Middle frontal gyrus (tissue), 1 donor: ENCODE data around the gene TMEM51.

Experiments
- DNase-seq: peaks from one replicate; pipeline ENCODE4 v3.0.0-alpha.2; 2015; ENCODE audit warnings: low spot score; ENCODE audit errors: extremely low spot score

Gene TMEM51

DNA sequence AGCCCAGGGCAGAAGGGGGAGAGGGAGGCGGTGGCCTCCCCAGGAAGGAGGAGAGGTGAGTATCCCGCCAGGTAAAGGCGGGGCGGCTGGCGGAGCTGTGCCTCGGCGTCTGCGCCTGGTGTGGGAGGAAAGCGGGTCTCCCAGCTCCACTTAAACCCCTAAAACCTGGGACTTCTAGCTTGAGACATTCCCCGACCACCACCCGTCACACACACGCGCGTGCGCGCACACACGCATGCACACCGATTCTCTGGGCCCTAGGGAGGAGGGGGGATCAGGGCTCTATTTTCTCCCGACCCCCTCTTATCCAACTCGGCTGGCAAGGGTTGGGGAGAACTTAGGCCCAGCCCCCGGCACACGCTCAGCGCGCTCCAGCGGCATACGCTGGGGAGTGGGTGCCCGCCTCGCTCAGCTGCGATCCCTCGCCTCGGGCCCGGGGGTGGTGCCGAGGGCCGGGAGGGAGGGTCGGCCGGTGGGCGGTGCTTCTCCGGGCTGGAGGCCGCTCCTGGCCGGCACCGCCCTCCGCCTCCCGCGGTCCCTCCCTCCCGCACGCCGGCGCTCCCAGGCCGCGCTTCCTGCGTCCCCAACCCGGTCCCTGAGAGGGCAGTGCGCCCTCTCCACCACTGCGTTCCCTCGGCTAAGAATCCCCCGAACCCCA, at the start of gene TMEM51:
TMEM51 (plus strand) TSS at position 564 of the 658 bp plus-strand sequence. CDS start 61,341 bp downstream, outside the sequence.
- no peak for DNase-seq

DNA sequence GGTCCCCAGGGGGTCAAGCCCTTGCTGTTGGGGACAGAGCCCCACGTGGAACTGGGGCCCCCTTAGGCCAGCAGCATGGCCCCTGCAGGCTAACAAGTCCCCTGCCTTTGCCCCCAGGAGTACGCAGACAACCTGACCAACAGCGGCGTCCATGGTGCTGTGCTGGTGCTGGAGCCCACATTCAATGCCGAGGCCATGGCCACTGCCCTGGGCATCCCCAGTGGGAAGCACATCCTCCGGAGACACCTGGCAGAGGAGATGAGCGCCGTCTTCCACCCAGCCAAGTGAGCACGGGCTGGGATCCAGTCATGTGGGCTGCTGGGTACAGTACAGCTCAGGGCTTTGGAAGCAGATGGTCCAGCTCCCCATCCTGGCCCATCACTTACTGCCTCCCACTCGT, 49.6 kb upstream of the TMEM51 start:
- DNase-seq: no peak

DNA sequence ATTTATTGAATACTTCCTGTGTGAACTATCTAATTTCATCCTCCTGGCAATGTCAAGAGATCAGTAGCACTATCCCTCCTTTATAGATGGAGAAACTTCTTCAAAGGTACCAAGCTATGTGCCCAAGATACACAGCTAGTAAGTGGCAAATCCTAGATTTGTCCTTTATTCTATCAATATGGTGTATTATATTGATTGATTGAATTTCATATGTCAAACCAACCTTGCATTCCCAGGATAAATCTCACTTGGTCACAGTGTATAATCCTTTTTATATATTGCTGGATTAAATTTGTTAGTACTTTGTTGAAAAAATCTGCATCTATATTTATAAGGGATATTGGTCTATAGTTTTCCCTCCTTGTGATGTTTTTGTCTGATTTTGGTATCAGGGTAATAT, 48.8 kb upstream of the TMEM51 start:
- DNase-seq: no peak

- DNase-seq: no peak
Observed at GRCh38 chr1:15106608-15107007, 46.9 kb upstream of the TMEM51 start.

DNA sequence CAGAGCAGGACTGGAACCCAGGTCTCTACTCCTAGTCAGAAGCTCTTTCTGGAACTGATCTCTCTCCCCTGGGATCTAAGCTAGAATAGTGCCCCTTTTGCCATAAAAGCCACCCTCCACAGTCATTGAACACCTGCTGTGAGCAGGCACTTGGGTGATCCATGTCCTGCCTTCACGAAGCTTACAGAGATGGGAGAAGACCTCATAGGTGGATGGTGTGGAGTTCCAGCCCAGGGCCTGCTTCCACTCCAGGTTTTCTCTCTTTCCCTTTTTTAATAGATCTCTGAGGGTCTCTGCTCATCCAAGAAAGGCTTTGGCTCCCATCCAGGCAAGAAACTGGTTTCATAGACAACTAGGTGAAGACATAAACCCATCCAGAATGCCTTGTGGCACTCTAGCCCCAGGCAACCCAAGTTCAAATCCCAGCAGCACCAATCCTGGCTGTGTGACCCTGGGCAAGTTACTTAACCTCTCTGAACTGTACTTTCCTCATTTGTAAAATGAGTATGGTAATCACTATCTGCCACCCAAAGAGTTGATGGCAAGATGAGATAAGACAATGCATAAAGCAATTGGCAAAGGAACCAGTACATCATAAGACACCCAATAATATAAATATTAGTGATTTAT, 46.4 kb upstream of the TMEM51 start:
- no peak for DNase-seq

- no peak for DNase-seq
Observed at GRCh38 chr1:15107911-15108310, 45.6 kb upstream of the TMEM51 start.

DNA sequence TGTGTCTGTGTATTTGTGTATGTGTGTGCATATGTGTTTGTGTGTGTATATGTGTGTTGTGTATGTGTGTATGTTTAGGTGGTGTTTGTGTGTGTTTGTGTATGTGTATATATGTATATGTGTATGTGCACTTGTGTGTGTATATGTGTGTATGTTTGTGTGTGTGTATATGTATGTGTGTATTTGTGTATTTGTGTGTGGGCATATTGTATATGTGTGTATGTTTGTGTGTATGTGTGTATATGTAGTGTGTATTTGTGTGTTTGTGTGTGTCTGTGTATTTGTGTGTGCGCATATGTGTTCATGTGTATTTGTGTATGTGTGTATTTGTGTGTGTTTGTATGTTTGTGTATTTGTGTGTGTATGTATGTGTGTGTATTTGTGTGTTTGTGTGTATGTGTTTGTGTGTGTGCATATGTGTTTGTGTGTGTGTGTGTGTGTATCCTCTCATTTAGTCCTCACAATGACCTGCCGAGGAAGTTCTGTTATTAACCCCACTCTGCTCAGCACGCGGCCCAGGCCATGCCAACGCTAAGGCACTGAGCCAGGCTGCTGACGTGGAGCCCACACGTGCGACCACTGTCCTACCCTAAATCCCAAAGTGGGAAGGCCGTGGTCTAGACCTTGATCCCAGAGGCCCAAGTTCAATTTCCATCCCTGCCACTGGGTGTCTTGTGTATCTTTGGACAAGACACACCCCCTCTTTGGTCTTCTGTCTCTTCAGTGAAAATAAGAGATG, 43.2 kb upstream of the TMEM51 start:
- no peak for DNase-seq

DNA sequence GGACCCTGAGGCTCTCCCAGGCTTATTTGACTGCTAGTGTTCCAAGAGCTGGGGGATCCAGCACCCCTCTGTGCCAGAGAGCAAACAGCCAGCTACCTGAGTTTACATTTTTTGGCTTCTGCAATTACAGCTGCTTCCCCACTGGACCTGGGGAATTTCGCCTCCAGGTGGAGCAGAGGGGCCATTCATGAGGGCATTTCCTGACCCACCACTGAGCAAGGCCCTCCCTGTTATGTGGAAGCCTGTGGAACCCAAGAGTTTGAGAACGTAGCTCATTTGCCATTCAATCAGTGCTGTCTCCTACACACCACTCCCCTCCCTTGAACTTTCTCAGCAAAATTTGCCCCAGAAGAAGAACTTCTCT, 42.7 kb upstream of the TMEM51 start:
- no peak for DNase-seq

- DNase-seq: no peak
Observed at GRCh38 chr1:15113146-15113545, 40.4 kb upstream of the TMEM51 start.

DNA sequence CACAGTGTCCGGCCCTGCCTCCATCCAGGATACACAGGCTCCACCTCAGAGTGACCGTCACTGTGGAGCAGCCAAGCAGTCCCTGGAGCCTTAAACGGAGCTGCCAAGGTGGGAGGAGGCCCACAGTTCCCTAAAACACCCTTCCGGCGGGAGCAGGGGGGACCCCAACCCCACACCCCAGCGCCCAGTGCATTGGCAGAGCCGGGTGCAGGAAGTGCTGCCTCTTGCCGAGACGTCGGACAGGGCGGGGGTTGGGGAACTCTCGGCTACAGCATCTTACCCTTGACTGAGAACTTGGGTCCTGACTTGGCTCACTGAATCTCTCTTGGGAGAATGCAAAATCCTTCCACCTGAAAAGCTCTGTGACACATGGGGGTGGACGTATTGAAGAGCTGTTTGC, 38.7 kb upstream of the TMEM51 start:
- DNase-seq: no peak

- no peak for DNase-seq
Observed at GRCh38 chr1:15115542-15116330, 37.8 kb upstream of the TMEM51 start.

GRCh38 chr1:15116966-15117365, 36.6 kb upstream of the TMEM51 start:
- no peak for DNase-seq

GRCh38 chr1:15117671-15118325, 35.7 kb upstream of the TMEM51 start:
- no peak for DNase-seq

DNA sequence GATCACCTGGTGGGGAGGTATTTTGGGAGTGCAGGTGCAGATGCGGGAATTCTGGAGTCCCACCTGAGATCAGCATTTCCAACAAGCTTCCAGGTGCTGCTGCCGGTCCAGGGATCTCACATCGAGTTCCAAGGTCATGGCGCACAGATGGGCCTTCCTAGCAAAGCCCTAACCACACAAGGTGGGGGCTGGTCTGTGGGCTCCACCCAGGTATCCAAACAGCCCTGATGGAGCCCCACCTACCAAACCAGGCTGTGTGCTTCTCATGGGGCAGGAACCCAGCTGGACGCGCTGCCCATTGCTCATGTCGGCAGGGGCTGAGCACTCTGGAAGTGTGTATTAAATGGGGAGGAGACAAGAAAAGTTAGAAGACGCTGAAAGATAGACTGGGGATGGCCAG, 35.0 kb upstream of the TMEM51 start:
- DNase-seq: no peak

DNA sequence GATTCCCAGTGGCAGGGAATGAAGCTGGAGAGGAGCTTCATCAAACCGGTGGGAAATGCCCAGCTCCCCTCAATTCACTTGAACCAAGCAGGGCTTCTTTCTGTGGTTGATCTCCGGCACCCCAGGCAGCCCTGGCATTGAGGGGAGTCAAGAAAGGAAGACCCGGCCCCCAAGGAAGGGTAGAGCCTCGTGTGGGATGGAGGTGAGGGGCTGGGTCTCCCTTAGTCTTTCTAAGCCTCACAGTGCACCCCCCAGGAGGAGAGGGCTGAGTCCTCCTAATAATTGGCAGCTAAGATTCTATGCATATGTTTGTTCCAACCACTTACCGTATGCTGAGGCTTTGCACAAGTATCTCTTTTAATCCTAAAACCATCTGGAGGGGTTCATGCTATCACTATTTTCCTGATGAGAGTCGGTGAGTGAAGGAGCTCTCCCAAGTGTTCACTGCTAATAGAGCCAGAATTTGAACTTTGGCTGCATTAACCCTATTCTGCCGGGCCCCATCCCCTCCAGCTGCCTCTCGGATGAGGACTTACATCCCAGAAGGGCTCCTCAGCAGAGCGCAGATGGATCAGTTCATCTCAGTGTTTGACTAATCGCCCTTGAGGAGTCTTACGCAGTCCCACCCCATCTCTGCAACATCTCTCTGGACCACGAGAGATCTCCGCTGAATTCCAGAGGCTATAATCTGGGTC, 33.1 kb upstream of the TMEM51 start:
- no peak for DNase-seq

- no peak for DNase-seq
Observed at GRCh38 chr1:15122331-15122730, 31.2 kb upstream of the TMEM51 start.

DNA sequence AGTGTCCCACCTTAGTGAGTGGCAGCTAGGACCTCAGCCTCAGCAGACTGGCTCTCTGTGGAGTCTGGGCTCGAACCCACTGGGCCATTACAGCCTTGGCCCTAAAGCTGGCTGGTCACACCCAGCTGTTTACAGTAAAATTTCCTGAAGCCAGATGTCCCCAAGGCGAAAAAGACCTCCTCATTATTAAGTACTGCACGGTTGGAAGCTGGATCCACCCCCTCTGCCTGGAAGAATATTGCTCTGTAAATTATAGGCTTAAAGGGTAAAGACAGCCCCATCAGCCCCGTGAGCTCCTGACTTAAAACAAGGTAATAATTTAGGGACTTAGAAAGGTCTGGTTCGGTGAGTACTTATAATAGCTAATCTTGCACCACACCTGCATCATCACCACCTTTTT, 30.3 kb upstream of the TMEM51 start:
- DNase-seq: no peak

DNA sequence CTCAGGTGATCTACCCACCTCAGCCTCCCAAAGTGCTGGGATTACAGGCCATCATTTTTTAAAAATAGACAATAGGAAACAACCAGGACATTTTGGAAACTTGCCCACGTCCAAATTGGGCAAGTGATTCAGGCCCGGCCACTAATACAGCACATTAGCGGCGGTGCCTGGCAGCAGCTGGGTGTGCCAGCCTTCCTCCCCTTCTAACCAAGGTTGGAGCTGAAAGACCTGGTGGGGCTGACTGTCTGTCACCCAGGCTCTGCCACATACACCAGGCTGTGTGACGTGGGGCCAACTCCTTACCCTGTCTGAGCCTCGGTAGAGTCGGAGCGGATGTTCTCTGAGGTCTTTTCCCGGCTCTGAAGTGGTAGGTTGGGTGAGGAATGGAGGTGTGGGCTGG, 29.6 kb upstream of the TMEM51 start:
- no peak for DNase-seq

DNA sequence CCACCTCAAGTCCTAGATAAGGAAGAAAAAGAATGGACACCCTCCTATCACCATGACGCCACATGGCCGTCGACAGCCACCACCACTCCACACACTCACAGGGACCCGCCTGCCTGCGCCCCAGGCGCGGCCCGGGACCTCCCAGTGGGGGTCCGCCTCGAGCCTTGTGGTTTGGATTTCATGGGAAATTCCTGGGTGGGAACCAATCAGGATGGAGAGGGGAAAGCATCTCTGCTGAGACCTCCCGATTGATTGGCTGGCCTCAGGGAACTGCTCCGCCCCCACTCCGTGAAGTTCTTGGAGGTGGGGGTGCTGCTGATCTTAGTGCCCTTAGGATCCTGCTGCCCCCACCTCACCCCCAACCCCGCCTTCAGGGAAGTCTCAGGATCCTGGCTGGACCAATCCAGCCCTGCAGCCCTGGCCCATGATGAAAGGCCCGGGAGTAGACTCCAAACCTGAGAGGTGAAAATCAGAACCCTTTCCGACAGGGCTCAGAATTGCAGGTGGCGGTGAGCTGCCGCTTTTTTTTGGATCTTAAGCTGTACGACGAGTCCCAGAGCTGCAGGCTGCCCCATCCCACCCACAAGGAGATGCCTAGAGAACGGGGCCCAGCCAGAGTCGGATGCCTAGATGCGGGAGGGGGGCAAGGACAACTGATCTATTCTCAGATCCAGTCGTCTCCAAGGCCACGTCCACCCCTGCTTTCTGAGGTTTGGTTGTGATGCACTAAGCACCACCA, 29.0 kb upstream of the TMEM51 start:
- no peak for DNase-seq

DNA sequence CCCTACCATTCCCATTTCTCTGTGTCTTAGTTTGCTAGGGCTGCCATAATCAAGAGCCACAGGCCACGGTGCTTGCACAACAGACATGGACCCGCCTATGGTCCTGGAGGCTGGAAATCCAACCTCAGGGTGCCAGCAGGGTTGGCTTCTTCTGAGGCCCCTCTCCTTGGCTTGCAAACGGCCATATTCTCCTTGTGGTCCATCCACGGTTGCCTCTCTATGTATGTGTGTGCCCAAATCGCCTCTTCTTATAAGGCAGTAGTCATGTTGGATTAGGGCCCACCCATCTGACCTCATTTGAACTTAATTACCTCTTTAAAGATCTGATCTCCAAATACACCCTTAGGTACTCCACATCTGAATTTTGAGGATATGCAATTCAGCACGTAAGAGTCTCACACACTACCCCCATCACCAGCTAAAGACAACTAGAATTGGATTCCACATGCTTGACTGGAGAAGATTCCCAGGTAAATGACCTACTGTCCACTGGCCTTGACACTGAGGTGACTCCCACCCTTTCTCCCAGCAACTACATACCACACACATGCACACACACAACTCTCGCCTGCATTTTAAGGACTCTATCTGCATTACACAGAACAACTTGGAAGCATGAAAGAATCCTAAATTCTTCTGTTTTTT, 28.3 kb upstream of the TMEM51 start:
- no peak for DNase-seq
